Uterus (tissue), 2 donors: ENCODE measurements around the gene FOXQ1.

Experiments used
- CTCF ChIP-seq, 4 experiments: fragments of 200-600 bp in 2 of 4; fragments of 450-650 bp in 2 of 4; sonication (generic) in 2 of 4; IDR thresholded peaks; one replicate each; pipeline ENCODE4 v1.5.1; 2016 to 2019; ENCODE audit warnings: antibody characterized with exemption in 4 of 4, mild to moderate bottlenecking in 2 of 4, moderate library complexity in 1 of 4
- POLR2A ChIP-seq, 2 donors: fragments of 450-650 bp; IDR thresholded peaks; one replicate each; pipeline ENCODE4 v1.6.1; 2016; ENCODE audit warnings: antibody characterized with exemption in 2 of 2, mild to moderate bottlenecking in 1 of 2, moderate library complexity in 1 of 2

GRCh38 chr6:1316489-1316971 is 4.6 kb downstream of the FOXQ1 start:
- no peak for TF ChIP-seq CTCF (IDR thresholded peaks at IDR 0.05)
- TF ChIP-seq POLR2A (IDR thresholded peaks at IDR 0.05) = no peak
